IMR-90 (cell line): Measurements from ENCODE around the gene EFCAB8. TPM values are rescaled to one million over a fixed set of nuclear protein-coding genes. Genes with fewer than 3 reads are reported as not detected.

Experiments used
- ATAC-seq: fragments of 200-7000 bp; cut with Tn5 transposase; 2 replicates; pipeline ENCODE4 v1.9.1; 2020; ENCODE audit warnings: low read depth, mild to moderate bottlenecking, moderate library complexity
- BruUV-seq: library from RNA; stranded (reverse); fragments of 400-500 nt; replicated peaks from 2 replicates; lab custom pipeline; 2021; lab: Mats Ljungman, UMichigan
- CTCF ChIA-PET: fragments of 300-600 bp; formaldehyde crosslinking; extraction: SDS; loops from one replicate; lab custom pipeline; 2021; ENCODE audit warnings: antibody characterized with exemption; lab: Yijun Ruan, JAX
- POLR2A ChIA-PET: fragments of 300-600 bp; sonication (Branson Sonifier 250); formaldehyde crosslinking; loops from one replicate; lab custom pipeline; 2022; ENCODE audit warnings: antibody characterized with exemption; ENCODE audit not compliant: unreplicated experiment; lab: Charles Lee
- DNase-seq: peaks from one replicate; pipeline ENCODE4 v3.0.0; 2013
- H2AFZ ChIP-seq: replicated peaks from 2 replicates; pipeline ENCODE3; 2013; ENCODE audit warnings: low read length, mild to moderate bottlenecking; ENCODE audit not compliant: poor library complexity
- H2AK5ac ChIP-seq: 2 replicates; pipeline ENCODE4 v1.6.1; 2013; ENCODE audit warnings: low read depth, low read length, inconsistent platforms
- H2AK9ac ChIP-seq: replicated peaks from 2 replicates; pipeline ENCODE3; 2013; ENCODE audit warnings: mild to moderate bottlenecking, low read depth, low read length, moderate library complexity; ENCODE audit not compliant: poor library complexity
- H2BK120ac ChIP-seq: 2 replicates; pipeline ENCODE4 v1.6.1; 2013; ENCODE audit warnings: low read depth, low read length, inconsistent platforms
- H2BK15ac ChIP-seq: 3 replicates; pipeline ENCODE4 v1.6.1; 2013; ENCODE audit warnings: low read depth, low read length, inconsistent platforms
- H2BK20ac ChIP-seq: 2 replicates; pipeline ENCODE4 v1.6.1; 2013; ENCODE audit warnings: low read depth, mild to moderate bottlenecking, inconsistent platforms, low read length, moderate library complexity
- H2BK5ac ChIP-seq: 2 replicates; pipeline ENCODE4 v1.6.1; 2013; ENCODE audit warnings: mild to moderate bottlenecking, low read depth, low read length, inconsistent platforms; ENCODE audit not compliant: poor library complexity, severe bottlenecking
- H3K14ac ChIP-seq: replicated peaks from 2 replicates; pipeline ENCODE4 v1.6.1; 2013; ENCODE audit warnings: low read depth, low read length, inconsistent platforms
- H3K18ac ChIP-seq: 2 replicates; pipeline ENCODE4 v1.6.1; 2013; ENCODE audit warnings: low read depth, low read length, control low read depth
- H3K23ac ChIP-seq: 2 replicates; pipeline ENCODE4 v1.6.1; 2013; ENCODE audit warnings: low read depth, low read length, inconsistent platforms
- H3K27ac ChIP-seq: 2 replicates; pipeline ENCODE4 v1.5.1; 2013; ENCODE audit warnings: mild to moderate bottlenecking, control low read depth, low read length; ENCODE audit not compliant: insufficient read depth
- H3K27me3 ChIP-seq: 2 replicates; pipeline ENCODE4 v1.6.1; 2013; ENCODE audit warnings: low read length; ENCODE audit not compliant: control insufficient read depth, insufficient read depth
- H3K36me3 ChIP-seq: 2 replicates; pipeline ENCODE4 v1.6.1; 2013; ENCODE audit warnings: low read length, mixed read lengths; ENCODE audit not compliant: control insufficient read depth, insufficient read depth
- H3K4ac ChIP-seq: 2 replicates; pipeline ENCODE4 v1.6.1; 2013; ENCODE audit warnings: low read depth, low read length, inconsistent platforms
- H3K4me1 ChIP-seq: 2 replicates; pipeline ENCODE4 v1.6.1; 2013; ENCODE audit warnings: low read length, mixed read lengths; ENCODE audit not compliant: control insufficient read depth, insufficient read depth
- H3K4me2 ChIP-seq: 2 replicates; pipeline ENCODE4 v1.6.1; 2013; ENCODE audit warnings: low read depth, mild to moderate bottlenecking, control low read depth, low read length, moderate library complexity
- H3K4me3 ChIP-seq: 2 replicates; pipeline ENCODE4 v1.5.1; 2013; ENCODE audit warnings: low read depth, mild to moderate bottlenecking, control low read depth, low read length, moderate library complexity; ENCODE audit not compliant: insufficient read depth
- H3K56ac ChIP-seq: 2 replicates; pipeline ENCODE4 v1.6.1; 2013; ENCODE audit warnings: low read length, inconsistent platforms; ENCODE audit not compliant: insufficient read depth; ENCODE audit errors: extremely low read depth
- H3K79me1 ChIP-seq, 2 experiments: 2 replicates each; pipeline ENCODE4 v1.6.1; 2013; ENCODE audit warnings: low read length in 2 of 2, inconsistent platforms in 1 of 2, low read depth in 1 of 2
- H3K9ac ChIP-seq: 2 replicates; pipeline ENCODE4 v1.6.1; 2013; ENCODE audit warnings: low read depth, low read length, control low read depth
- H3K9me1 ChIP-seq: 2 replicates; pipeline ENCODE4 v1.6.1; 2013; ENCODE audit warnings: low read length, inconsistent platforms; ENCODE audit not compliant: insufficient read depth
- H3K9me3 ChIP-seq: 2 replicates; pipeline ENCODE4 v1.6.1; 2013; ENCODE audit warnings: low read length; ENCODE audit not compliant: control insufficient read depth, insufficient read depth
- H4K20me1 ChIP-seq: 2 replicates; pipeline ENCODE4 v1.6.1; 2013; ENCODE audit warnings: low read length, inconsistent platforms; ENCODE audit not compliant: insufficient read depth
- H4K5ac ChIP-seq: 2 replicates; pipeline ENCODE4 v1.6.1; 2013; ENCODE audit warnings: mild to moderate bottlenecking, low read depth, low read length, control low read depth
- H4K8ac ChIP-seq, 2 experiments: 2 replicates each; pipeline ENCODE4 v1.6.1; 2013; ENCODE audit warnings: low read depth in 2 of 2, low read length in 2 of 2, control low read depth in 1 of 2, inconsistent platforms in 1 of 2
- H4K91ac ChIP-seq: 2 replicates; pipeline ENCODE4 v1.6.1; 2013; ENCODE audit warnings: low read depth, low read length, inconsistent platforms; ENCODE audit not compliant: insufficient read depth
- FOS ChIP-seq: fragments of 150-350 bp; IDR thresholded peaks from 2 replicates; pipeline ENCODE4 v1.6.1; 2016; ENCODE audit warnings: low read depth, low read length
- MAFK ChIP-seq: IDR thresholded peaks from 2 replicates; pipeline ENCODE4 v1.6.1; 2012; ENCODE audit warnings: low read depth, low read length, improper control_type of control experiment
- MAZ ChIP-seq: IDR thresholded peaks from 2 replicates; pipeline ENCODE4 v1.6.1; 2012; ENCODE audit warnings: low read depth, mild to moderate bottlenecking, low read length, improper control_type of control experiment, moderate library complexity, borderline replicate concordance
- MXI1 ChIP-seq: IDR thresholded peaks from 2 replicates; pipeline ENCODE4 v1.6.1; 2012; ENCODE audit warnings: low read depth, mild to moderate bottlenecking, low read length, moderate library complexity, borderline replicate concordance
- NFE2L2 ChIP-seq: fragments of 150-350 bp; IDR thresholded peaks from 2 replicates; pipeline ENCODE4 v1.6.1; 2016; ENCODE audit warnings: low read depth, mild to moderate bottlenecking, low read length
- RCOR1 ChIP-seq: IDR thresholded peaks from 2 replicates; pipeline ENCODE4 v1.6.1; 2012; ENCODE audit warnings: mild to moderate bottlenecking, low read length, improper control_type of control experiment; ENCODE audit not compliant: insufficient replicate concordance
- RFX5 ChIP-seq: IDR thresholded peaks from 2 replicates; pipeline ENCODE4 v1.8.0; 2012; ENCODE audit warnings: low read depth, mild to moderate bottlenecking, low read length, moderate library complexity
- SMC3 ChIP-seq: fragments of 150-350 bp; IDR thresholded peaks from 2 replicates; pipeline ENCODE4 v1.6.1; 2016; ENCODE audit warnings: low read depth, mild to moderate bottlenecking, antibody characterized with exemption, low read length, moderate library complexity
- WGBS, 2 experiments: methylation state at CpG; one replicate each; pipeline versions ENCODE4 v1.1.5 to v1.1.7; 2013; ENCODE audit warnings: missing lambda C conversion rate in 2 of 2; ENCODE audit not compliant: insufficient read length in 1 of 2; ENCODE audit errors: extremely low coverage in 2 of 2; 5-methylcytosine and 5-hydroxymethylcytosine counted together
- dilution Hi-C: fragments of 300-500 bp; cut with HindIII; formaldehyde crosslinking; loops from one replicate; pipeline ENCODE4 v1.14.3; 2018; ENCODE audit warnings: low sequenced_read_pairs; ENCODE audit not compliant: unreplicated experiment
- in situ Hi-C: fragments of 300-500 bp; cut with MboI; formaldehyde crosslinking; loops from 3 replicates; pipeline ENCODE4 v1.14.3; 2019; ENCODE audit warnings: low sequenced_read_pairs, inconsistent platforms, mixed read lengths
- intact Hi-C: fragments of 100-400 bp; cut with micrococcal nuclease; formaldehyde crosslinking; loops from 2 replicates; pipeline ENCODE4 v1.10.0; 2022
- polyA plus RNA-seq, 3 experiments: library from polyadenylated mRNA; depleted of rRNA; stranded (reverse); fragments of >200 nt; gene quantifications; 2 replicates each; pipeline ENCODE4 v1.2.3, GENCODE V29; 2012; ENCODE audit warnings: low replicate concordance in 1 of 3
- total RNA-seq: library from RNA; depleted of rRNA; stranded (reverse); fragments of >200 nt; gene quantifications from 2 replicates; pipeline ENCODE4 v1.2.3, GENCODE V29; 2012

Gene EFCAB8
- total and polyA plus RNA-seq, 2 of the 4 experiments (the other 2 are of a cell fraction): not detected

- no peaks in the 10 kb centered on the region for H3K79me1 ChIP-seq
- no peak overlapping the region for H3K56ac ChIP-seq
- 93% methylated on average over 3 of the region's 9 CpGs; no CpG with 5 or more reads in 1 of the 2 experiments for WGBS, 2 experiments
- intact Hi-C loops (no loop called here), in situ Hi-C loops (no loop called here), dilution Hi-C loops (no loop called here)
- H3K36me3 ChIP-seq: no peaks in the 10 kb centered on the region
- H3K27me3 ChIP-seq: no peaks in the 10 kb centered on the region; the same call in 1 of the 2 replicates
- H2AK5ac ChIP-seq: no peak overlapping the region
- DNase-seq: no peak
- H2BK20ac ChIP-seq: no peak overlapping the region
- CTCF ChIA-PET: no interaction called here
- no peak overlapping the region for H3K14ac ChIP-seq
- H3K9ac ChIP-seq: no peak overlapping the region
- no peaks in the 10 kb centered on the region; the same call in 1 of the 2 replicates for H4K20me1 ChIP-seq
- no peak overlapping the region for H3K4ac ChIP-seq
- no peak overlapping the region for H2AFZ ChIP-seq
- peaks cover 6% of the 10 kb centered on the region; the same call in 1 of the 2 replicates for H3K9me1 ChIP-seq
- no peak for ATAC-seq
- H3K23ac ChIP-seq: no peak overlapping the region
- no peak overlapping the region for H3K4me2 ChIP-seq
- BruUV-seq: no TSS peak
- H4K91ac ChIP-seq: no peak overlapping the region
- no peak overlapping the region for H4K8ac ChIP-seq
- H3K18ac ChIP-seq: no peak overlapping the region
- no peak overlapping the region for H3K4me3 ChIP-seq
- no peak overlapping the region for H2BK120ac ChIP-seq
- no peak for TF ChIP-seq RFX5
- no peak for TF ChIP-seq RCOR1
- no peak for TF ChIP-seq NFE2L2
- no peak for TF ChIP-seq MAZ
- no peak for TF ChIP-seq FOS
- no peak for TF ChIP-seq MAFK
- TF ChIP-seq SMC3: no peak
- TF ChIP-seq MXI1: no peak
- no peak overlapping the region for H2BK15ac ChIP-seq
- POLR2A ChIA-PET: no interaction called here
- peaks cover 1% of the 10 kb centered on the region; the same call in 1 of the 2 replicates for H3K4me1 ChIP-seq
- no peak overlapping the region for H4K5ac ChIP-seq
- no peak overlapping the region for H2BK5ac ChIP-seq
- no peaks in the 10 kb centered on the region for H3K9me3 ChIP-seq
- H2AK9ac ChIP-seq: no peak overlapping the region
- H3K27ac ChIP-seq: no peak overlapping the region
Observed at GRCh38 chr20:32879538-32879937, 20.8 kb downstream of the EFCAB8 start.
